ENCODE results near the gene HLA-DQB2.
"Not testable (repeated sequence)": the region's sequence is repeated elsewhere in the genome, so short reads cannot be mapped to it uniquely, and the experiment has no call there.

Gene HLA-DQB2

GRCh38 chr6:32785781-32786533 lies 22.6 kb upstream of the HLA-DQB2 start:
- no peak overlapping the region for H3K4me3 ChIP-seq (ENCODE audit: low read depth in 1 of 2, low read length in 2 of 2)
- H3K27ac ChIP-seq (ENCODE audit: low read length): no peak overlapping the region
- H3K36me3 ChIP-seq (ENCODE audit: control insufficient read depth in 1 of 2, insufficient read depth in 2 of 2, low read length in 2 of 2): no peaks in the 10 kb centered on the region
- no peaks in the 10 kb centered on the region for H3K4me1 ChIP-seq (ENCODE audit: control insufficient read depth in 1 of 2, insufficient read depth in 2 of 2, low read length in 2 of 2)
- no peaks in the 10 kb centered on the region for H3K9me3 ChIP-seq (ENCODE audit: control insufficient read depth in 1 of 2, low read length in 2 of 2)
- no peaks in the 10 kb centered on the region for H3K27me3 ChIP-seq (ENCODE audit: low read depth, low read length)

GRCh38 chr6:32782923-32783322 lies 19.6 kb upstream of the HLA-DQB2 start:
- H3K4me1 ChIP-seq (ENCODE audit: control insufficient read depth in 1 of 2, insufficient read depth in 2 of 2, low read length in 2 of 2); H3K36me3 ChIP-seq (ENCODE audit: control insufficient read depth in 1 of 2, insufficient read depth in 2 of 2, low read length in 2 of 2); H3K27ac ChIP-seq (ENCODE audit: low read length); H3K9me3 ChIP-seq (ENCODE audit: control insufficient read depth in 1 of 2, low read length in 2 of 2); H3K27me3 ChIP-seq (ENCODE audit: low read depth, low read length); H3K4me3 ChIP-seq (ENCODE audit: low read depth in 1 of 2, low read length in 2 of 2): not testable (repeated sequence)

GRCh38 chr6:32779036-32779435 lies 15.7 kb upstream of the HLA-DQB2 start:
- no peak overlapping the region for H3K4me3 ChIP-seq (ENCODE audit: low read depth in 1 of 2, low read length in 2 of 2)
- no peak overlapping the region for H3K27ac ChIP-seq (ENCODE audit: low read length)
- no peaks in the 10 kb centered on the region for H3K4me1 ChIP-seq (ENCODE audit: control insufficient read depth in 1 of 2, insufficient read depth in 2 of 2, low read length in 2 of 2)
- H3K9me3 ChIP-seq (ENCODE audit: control insufficient read depth in 1 of 2, low read length in 2 of 2): no peaks in the 10 kb centered on the region
- H3K27me3 ChIP-seq (ENCODE audit: low read depth, low read length): no peaks in the 10 kb centered on the region
- H3K36me3 ChIP-seq (ENCODE audit: control insufficient read depth in 1 of 2, insufficient read depth in 2 of 2, low read length in 2 of 2): no peaks in the 10 kb centered on the region

DNA sequence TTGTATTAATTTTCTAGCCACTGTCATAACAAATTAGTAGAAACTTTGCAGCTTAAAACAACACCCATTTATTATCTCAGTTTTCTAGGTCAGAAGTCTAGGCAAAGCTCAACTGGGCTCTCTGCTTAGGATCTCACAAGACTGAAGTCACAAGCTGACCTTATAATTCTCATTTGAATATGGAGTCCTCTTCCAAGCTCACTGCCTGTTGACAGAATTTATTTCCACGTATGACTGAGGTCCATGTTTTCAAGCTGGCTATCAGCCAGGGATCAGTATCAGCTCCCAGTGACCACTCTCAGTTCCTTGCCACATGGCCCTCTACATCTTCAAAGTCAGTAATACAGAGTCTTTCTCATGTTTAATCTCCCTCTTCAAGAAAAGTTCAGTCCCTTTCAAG lies 11.7 kb upstream of the HLA-DQB2 start:
- H3K4me1 ChIP-seq (ENCODE audit: control insufficient read depth in 1 of 2, insufficient read depth in 2 of 2, low read length in 2 of 2): no peaks in the 10 kb centered on the region
- no peaks in the 10 kb centered on the region for H3K9me3 ChIP-seq (ENCODE audit: control insufficient read depth in 1 of 2, low read length in 2 of 2)
- H3K27ac ChIP-seq (ENCODE audit: low read length): no peak overlapping the region
- no peaks in the 10 kb centered on the region for H3K36me3 ChIP-seq (ENCODE audit: control insufficient read depth in 1 of 2, insufficient read depth in 2 of 2, low read length in 2 of 2)
- H3K4me3 ChIP-seq (ENCODE audit: low read depth in 1 of 2, low read length in 2 of 2): no peak overlapping the region
- H3K27me3 ChIP-seq (ENCODE audit: low read depth, low read length): no peaks in the 10 kb centered on the region

- no peaks in the 10 kb centered on the region for H3K4me1 ChIP-seq (ENCODE audit: control insufficient read depth in 1 of 2, insufficient read depth in 2 of 2, low read length in 2 of 2)
- H3K4me3 ChIP-seq (ENCODE audit: low read depth in 1 of 2, low read length in 2 of 2): no peak overlapping the region
- no peaks in the 10 kb centered on the region for H3K36me3 ChIP-seq (ENCODE audit: control insufficient read depth in 1 of 2, insufficient read depth in 2 of 2, low read length in 2 of 2)
- no peaks in the 10 kb centered on the region for H3K9me3 ChIP-seq (ENCODE audit: control insufficient read depth in 1 of 2, low read length in 2 of 2)
- H3K27me3 ChIP-seq (ENCODE audit: low read depth, low read length): no peaks in the 10 kb centered on the region
- no peak overlapping the region for H3K27ac ChIP-seq (ENCODE audit: low read length)
Measured at GRCh38 chr6:32774426-32774825, 11.1 kb upstream of the HLA-DQB2 start.

GRCh38 chr6:32772656-32773055 lies 9.3 kb upstream of the HLA-DQB2 start:
- no peak overlapping the region for H3K4me3 ChIP-seq (ENCODE audit: low read depth in 1 of 2, low read length in 2 of 2)
- H3K36me3 ChIP-seq (ENCODE audit: control insufficient read depth in 1 of 2, insufficient read depth in 2 of 2, low read length in 2 of 2): no peaks in the 10 kb centered on the region
- H3K27ac ChIP-seq (ENCODE audit: low read length): no peak overlapping the region
- H3K27me3 ChIP-seq (ENCODE audit: low read depth, low read length): no peaks in the 10 kb centered on the region
- no peaks in the 10 kb centered on the region for H3K9me3 ChIP-seq (ENCODE audit: control insufficient read depth in 1 of 2, low read length in 2 of 2)
- no peaks in the 10 kb centered on the region for H3K4me1 ChIP-seq (ENCODE audit: control insufficient read depth in 1 of 2, insufficient read depth in 2 of 2, low read length in 2 of 2)

- no peak overlapping the region for H3K4me3 ChIP-seq (ENCODE audit: low read depth in 1 of 2, low read length in 2 of 2)
- no peaks in the 10 kb centered on the region for H3K4me1 ChIP-seq (ENCODE audit: control insufficient read depth in 1 of 2, insufficient read depth in 2 of 2, low read length in 2 of 2)
- no peaks in the 10 kb centered on the region for H3K27me3 ChIP-seq (ENCODE audit: low read depth, low read length)
- no peaks in the 10 kb centered on the region for H3K9me3 ChIP-seq (ENCODE audit: control insufficient read depth in 1 of 2, low read length in 2 of 2)
- no peak overlapping the region for H3K27ac ChIP-seq (ENCODE audit: low read length)
- no peaks in the 10 kb centered on the region for H3K36me3 ChIP-seq (ENCODE audit: control insufficient read depth in 1 of 2, insufficient read depth in 2 of 2, low read length in 2 of 2)
Measured at GRCh38 chr6:32764048-32764447, 716 bp upstream of the HLA-DQB2 start.

- H3K27ac ChIP-seq (ENCODE audit: low read length): no peak overlapping the region
- H3K36me3 ChIP-seq (ENCODE audit: control insufficient read depth in 1 of 2, insufficient read depth in 2 of 2, low read length in 2 of 2): no peaks in the 10 kb centered on the region
- no peak overlapping the region for H3K4me3 ChIP-seq (ENCODE audit: low read depth in 1 of 2, low read length in 2 of 2)
- no peaks in the 10 kb centered on the region for H3K4me1 ChIP-seq (ENCODE audit: control insufficient read depth in 1 of 2, insufficient read depth in 2 of 2, low read length in 2 of 2)
- H3K27me3 ChIP-seq (ENCODE audit: low read depth, low read length): no peaks in the 10 kb centered on the region
- no peaks in the 10 kb centered on the region for H3K9me3 ChIP-seq (ENCODE audit: control insufficient read depth in 1 of 2, low read length in 2 of 2)
Measured at GRCh38 chr6:32761548-32761947, 1.8 kb downstream of the HLA-DQB2 start.

DNA sequence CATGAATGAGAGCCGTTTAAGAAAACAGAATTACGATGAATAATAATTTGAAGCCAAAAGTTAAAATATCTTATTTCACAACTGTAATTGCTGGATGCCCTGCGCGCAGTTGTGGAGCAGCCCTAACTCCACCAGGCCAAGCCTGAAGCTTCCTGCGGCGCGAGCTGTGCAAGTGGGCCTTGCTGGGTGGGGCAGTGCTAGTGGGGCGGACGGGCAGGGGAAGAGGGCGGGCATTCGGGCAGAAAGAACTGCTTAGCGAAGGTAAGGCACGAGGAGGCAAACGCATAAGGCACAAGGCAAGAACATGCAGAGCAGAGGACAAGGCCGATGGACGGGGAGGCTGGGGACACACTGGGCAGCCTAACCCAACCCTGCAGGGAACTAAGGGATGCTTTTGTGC lies 2.3 kb downstream of the HLA-DQB2 start:
- Histone ChIP-seq H3K4me1 (ENCODE audit: control insufficient read depth in 1 of 2, insufficient read depth in 2 of 2, low read length in 2 of 2) (no peaks in the 10 kb centered on the region), H3K9me3 (ENCODE audit: control insufficient read depth in 1 of 2, low read length in 2 of 2) (no peaks in the 10 kb centered on the region), H3K4me3 (ENCODE audit: low read depth in 1 of 2, low read length in 2 of 2) (no peak overlapping the region), H3K27ac (ENCODE audit: low read length) (no peak overlapping the region), H3K36me3 (ENCODE audit: control insufficient read depth in 1 of 2, insufficient read depth in 2 of 2, low read length in 2 of 2) (no peaks in the 10 kb centered on the region), H3K27me3 (ENCODE audit: low read depth, low read length) (no peaks in the 10 kb centered on the region)

GRCh38 chr6:32759669-32760068 lies 3.7 kb downstream of the HLA-DQB2 start:
- Histone ChIP-seq H3K9me3 (ENCODE audit: control insufficient read depth in 1 of 2, low read length in 2 of 2) (no peaks in the 10 kb centered on the region), H3K4me1 (ENCODE audit: control insufficient read depth in 1 of 2, insufficient read depth in 2 of 2, low read length in 2 of 2) (no peaks in the 10 kb centered on the region)

GRCh38 chr6:32752580-32752979 lies 10.8 kb downstream of the HLA-DQB2 start:
- H3K9me3 ChIP-seq (ENCODE audit: control insufficient read depth in 1 of 2, low read length in 2 of 2): no peaks in the 10 kb centered on the region
- H3K27me3 ChIP-seq (ENCODE audit: low read depth, low read length): peaks cover 11% of the 10 kb centered on the region
- H3K4me1 ChIP-seq (ENCODE audit: control insufficient read depth in 1 of 2, insufficient read depth in 2 of 2, low read length in 2 of 2): no peaks in the 10 kb centered on the region
- no peaks in the 10 kb centered on the region for H3K36me3 ChIP-seq (ENCODE audit: control insufficient read depth in 1 of 2, insufficient read depth in 2 of 2, low read length in 2 of 2)
- no peak overlapping the region for H3K27ac ChIP-seq (ENCODE audit: low read length)
- H3K4me3 ChIP-seq (ENCODE audit: low read depth in 1 of 2, low read length in 2 of 2): no peak overlapping the region

More at GRCh38 chr6:32759669-32760068, 3.7 kb downstream of the HLA-DQB2 start:
- H3K4me3 ChIP-seq (ENCODE audit: low read depth in 1 of 2, low read length in 2 of 2): no peak overlapping the region
- H3K27me3 ChIP-seq (ENCODE audit: low read depth, low read length): peaks cover 4% of the 10 kb centered on the region
- no peak overlapping the region for H3K27ac ChIP-seq (ENCODE audit: low read length)
- H3K36me3 ChIP-seq (ENCODE audit: control insufficient read depth in 1 of 2, insufficient read depth in 2 of 2, low read length in 2 of 2): no peaks in the 10 kb centered on the region

GRCh38 chr6:32745649-32746048 lies 17.7 kb downstream of the HLA-DQB2 start:
- H3K27ac ChIP-seq (ENCODE audit: low read length); H3K9me3 ChIP-seq (ENCODE audit: control insufficient read depth in 1 of 2, low read length in 2 of 2); H3K4me1 ChIP-seq (ENCODE audit: control insufficient read depth in 1 of 2, insufficient read depth in 2 of 2, low read length in 2 of 2); H3K4me3 ChIP-seq (ENCODE audit: low read depth in 1 of 2, low read length in 2 of 2); H3K36me3 ChIP-seq (ENCODE audit: control insufficient read depth in 1 of 2, insufficient read depth in 2 of 2, low read length in 2 of 2); H3K27me3 ChIP-seq (ENCODE audit: low read depth, low read length): not testable (repeated sequence)
